Activated naive CD8-positive, alpha-beta T cell treated with anti-CD3 and anti-CD28 coated beads, Interleukin-2, amount 50 U/mL, for 24 hours (primary cell): ENCODE results near the gene BTNL9.

ENCODE experiments used
- ATAC-seq: fragments of 150-1000 bp; cut with Tn5 transposase; one replicate; pipeline ENCODE4 v1.10.0; 2021
- DNase-seq: peaks from one replicate; pipeline ENCODE4 v3.0.0; 2021
- H3K27ac Mint-ChIP-seq: one replicate; pipeline ENCODE4 v1.8.0; 2021; ENCODE audit warnings: mild to moderate bottlenecking, mixed read lengths
- H3K27me3 Mint-ChIP-seq: one replicate; pipeline ENCODE4 v1.8.0; 2021; ENCODE audit warnings: mixed read lengths
- H3K36me3 Mint-ChIP-seq: one replicate; pipeline ENCODE4 v1.8.0; 2021; ENCODE audit warnings: low read depth, mixed read lengths
- H3K4me1 Mint-ChIP-seq: one replicate; pipeline ENCODE4 v1.8.0; 2021; ENCODE audit warnings: mixed read lengths
- H3K4me3 Mint-ChIP-seq: one replicate; pipeline ENCODE4 v1.8.0; 2021; ENCODE audit warnings: mild to moderate bottlenecking, moderate library complexity, mixed read lengths
- H3K9me3 Mint-ChIP-seq: one replicate; pipeline ENCODE4 v1.8.0; 2021; ENCODE audit warnings: mixed read lengths

Gene BTNL9

DNA sequence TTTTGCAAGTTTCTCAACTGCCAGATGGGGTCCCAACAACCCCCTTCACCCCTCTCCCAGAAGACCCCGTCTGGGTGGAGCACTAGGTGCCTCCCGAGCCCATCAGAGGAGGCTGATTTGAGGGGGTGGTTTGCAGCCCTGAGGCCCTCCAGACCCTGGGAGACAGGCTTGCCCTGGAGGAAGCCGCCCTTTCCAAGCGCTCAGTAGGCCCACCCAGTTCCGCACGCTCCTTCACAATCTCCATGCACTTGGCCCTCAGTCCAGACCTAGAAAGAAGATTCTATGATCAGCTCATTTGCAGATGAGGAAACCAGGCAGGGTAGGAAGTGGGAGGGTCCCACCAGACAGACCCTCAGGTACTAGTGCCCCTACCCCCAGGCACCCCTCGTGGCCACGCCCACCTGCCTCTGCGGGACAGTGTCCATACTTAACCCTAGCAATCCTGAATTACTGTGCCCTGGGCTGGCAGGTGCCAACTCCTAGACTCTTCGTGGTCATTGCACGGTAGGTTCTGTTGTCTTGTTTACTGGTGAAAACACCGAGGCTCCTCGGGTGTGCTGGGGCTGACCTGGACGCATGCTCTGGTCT is 68.6 kb downstream of the BTNL9 start:
- Mint-ChIP-seq H3K27me3 (peaks cover 62% of the 10 kb centered on the region), H3K4me3 (no peak overlapping the region), H3K36me3 (peaks cover 2% of the 10 kb centered on the region), H3K9me3 (no peaks in the 10 kb centered on the region), H3K4me1 (peaks cover 12% of the 10 kb centered on the region), H3K27ac (no peak overlapping the region)
- no peak for DNase-seq
- no peak for ATAC-seq

DNA sequence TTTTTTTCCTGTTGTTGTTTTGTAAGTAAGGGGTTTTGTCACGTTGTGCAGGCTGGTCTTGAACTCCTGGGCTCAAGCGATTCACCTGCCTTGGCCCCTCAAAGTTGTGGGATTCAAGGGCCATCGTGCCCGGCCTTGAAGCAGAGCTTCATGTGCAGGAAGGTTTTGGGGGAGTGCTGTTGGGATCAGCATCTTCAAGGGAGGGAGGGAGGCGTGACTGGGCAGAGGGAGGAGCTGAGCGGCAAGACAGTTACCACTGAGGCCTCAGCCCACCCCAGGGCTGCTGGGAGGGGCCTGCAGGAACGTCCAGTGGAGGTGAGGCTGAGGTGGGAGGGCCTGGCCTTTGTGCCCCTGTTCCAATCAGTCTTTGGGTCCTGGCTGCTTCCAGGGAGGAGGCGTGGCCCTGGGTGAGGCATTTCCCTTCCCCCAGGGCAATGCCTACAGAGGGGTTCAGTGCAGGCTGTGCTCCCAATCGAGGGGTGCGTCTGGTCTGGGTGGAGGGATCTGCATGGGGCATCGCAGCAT is 69.5 kb downstream of the BTNL9 start:
- Mint-ChIP-seq H3K9me3 (no peaks in the 10 kb centered on the region), H3K27me3 (peaks cover 64% of the 10 kb centered on the region), H3K4me1 (peaks cover 7% of the 10 kb centered on the region), H3K4me3 (no peak overlapping the region), H3K27ac (no peak overlapping the region), H3K36me3 (no peaks in the 10 kb centered on the region)
- ATAC-seq (no peak), DNase-seq (no peak)

DNA sequence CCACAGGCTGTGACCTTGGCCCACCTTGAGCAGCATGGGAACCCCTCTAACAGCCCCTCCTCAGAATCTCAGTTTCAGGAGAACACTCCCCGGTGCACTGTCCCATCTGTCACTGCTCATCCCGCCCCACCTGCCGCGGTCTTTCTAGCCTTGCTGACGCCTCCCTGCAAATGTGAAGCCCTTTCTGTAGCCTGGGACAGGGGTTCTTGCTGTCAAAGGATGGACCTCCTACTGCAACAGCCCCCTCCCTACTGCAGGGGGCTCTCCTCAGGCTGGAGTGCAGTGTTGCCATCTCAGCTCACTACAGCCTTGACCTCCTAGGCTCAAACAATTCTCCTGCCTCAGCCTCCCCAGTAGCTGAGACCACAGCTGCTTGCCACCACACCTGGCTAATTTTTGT is 70.9 kb downstream of the BTNL9 start:
- DNase-seq, result no peak
- H3K36me3 Mint-ChIP-seq, result no peaks in the 10 kb centered on the region
- peaks cover 3% of the 10 kb centered on the region for H3K4me1 Mint-ChIP-seq
- peaks cover 67% of the 10 kb centered on the region for H3K27me3 Mint-ChIP-seq
- H3K4me3 Mint-ChIP-seq, result no peak overlapping the region
- H3K27ac Mint-ChIP-seq, result no peak overlapping the region
- no peaks in the 10 kb centered on the region for H3K9me3 Mint-ChIP-seq
- no peak for ATAC-seq
